Peyer's patch (tissue), 4 donors: ENCODE data around the gene HACD1. TPM values are rescaled to one million over a fixed set of nuclear protein-coding genes. Genes with fewer than 3 reads are reported as not detected.
A peak's percentile ranks its signal among the peaks of the same experiment; 100 is the strongest.
"Not testable (repeated sequence)": the region's sequence is repeated elsewhere in the genome, so short reads cannot be mapped to it uniquely, and the experiment has no call there.

Experiments used
- DNase-seq, 3 donors: peaks; one replicate each; pipeline ENCODE4 v3.0.0-alpha.2; 2017 to 2019
- H3K27ac ChIP-seq, 4 donors: fragments of 200-600 bp; sonication (generic); one replicate each; pipeline ENCODE4 v1.5.1; 2016 to 2019
- H3K27me3 ChIP-seq, 2 donors: fragments of 200-600 bp; sonication (generic); one replicate each; pipeline ENCODE4 v1.5.1; 2019
- H3K36me3 ChIP-seq, 3 donors: fragments of 200-600 bp; sonication (generic); one replicate each; pipeline ENCODE4 v1.5.1; 2016 to 2019
- H3K4me1 ChIP-seq, 4 donors: fragments of 200-600 bp; sonication (generic); one replicate each; pipeline ENCODE4 v1.5.1; 2016 to 2019
- H3K4me3 ChIP-seq, 4 donors: fragments of 200-600 bp; sonication (generic); 1 replicate in 3 of 4; 2 replicates in 1 of 4; pipeline ENCODE4 v1.5.1; 2016 to 2019; ENCODE audit warnings: mild to moderate bottlenecking in 1 of 4
- H3K9me3 ChIP-seq, 4 donors: fragments of 200-600 bp; sonication (generic); one replicate each; pipeline ENCODE4 v1.5.1; 2016 to 2019; ENCODE audit warnings: mild to moderate bottlenecking in 1 of 4
- POLR2A ChIP-seq, 2 donors: fragments of 450-650 bp; IDR thresholded peaks; one replicate each; pipeline ENCODE4 v1.5.1; 2017; ENCODE audit warnings: antibody characterized with exemption in 2 of 2, mild to moderate bottlenecking in 2 of 2, moderate library complexity in 2 of 2
- total RNA-seq, 4 donors: library from RNA; depleted of rRNA; stranded (reverse); fragments of >200 nt; gene quantifications; one replicate each; pipeline ENCODE4 v1.1.0, GENCODE V29; 2016
- TF ChIP-seq, protein P1 (sequence below), 6 experiments: fragments of 450-650 bp in 4 of 6; fragments of 200-600 bp in 2 of 6; sonication (generic) in 1 of 6; IDR thresholded peaks; one replicate each; pipeline ENCODE4 v1.5.1; 2017 to 2019; ENCODE audit warnings: antibody characterized with exemption in 6 of 6, mild to moderate bottlenecking in 3 of 6, moderate library complexity in 1 of 6

Gene HACD1
- total RNA-seq, 4 donors from 2014 or later: 1.2 to 5.8 (median 3.7) TPM

DNA sequence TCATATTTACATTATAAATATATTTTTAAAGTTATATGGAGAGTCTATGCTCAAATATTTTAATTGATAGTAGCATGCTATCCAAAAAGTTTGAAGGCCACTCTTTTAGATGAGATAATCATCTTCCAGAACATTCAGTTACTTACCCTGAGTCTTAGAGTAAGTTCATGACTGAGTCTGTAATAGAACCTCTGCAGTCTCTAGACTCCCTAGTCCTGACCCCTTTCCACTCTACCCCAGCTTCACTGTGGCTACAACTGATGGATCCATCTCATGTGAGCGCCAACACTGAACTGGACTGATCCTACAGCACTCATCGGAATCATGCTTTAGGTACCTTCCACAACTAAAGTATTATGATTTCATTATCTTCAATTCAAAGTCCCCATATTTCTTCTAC is 10.1 kb downstream of the HACD1 start:
- Histone ChIP-seq H3K9me3 (no peaks in the 10 kb centered on the region), H3K4me3 (no peak overlapping the region), H3K36me3 (no peaks in the 10 kb centered on the region), H3K27me3 (no peaks in the 10 kb centered on the region), H3K4me1 (no peaks in the 10 kb centered on the region), H3K27ac (no peak overlapping the region)
- no peak for TF ChIP-seq POLR2A (IDR thresholded peaks at IDR 0.05)
- TF ChIP-seq, protein P1, sequence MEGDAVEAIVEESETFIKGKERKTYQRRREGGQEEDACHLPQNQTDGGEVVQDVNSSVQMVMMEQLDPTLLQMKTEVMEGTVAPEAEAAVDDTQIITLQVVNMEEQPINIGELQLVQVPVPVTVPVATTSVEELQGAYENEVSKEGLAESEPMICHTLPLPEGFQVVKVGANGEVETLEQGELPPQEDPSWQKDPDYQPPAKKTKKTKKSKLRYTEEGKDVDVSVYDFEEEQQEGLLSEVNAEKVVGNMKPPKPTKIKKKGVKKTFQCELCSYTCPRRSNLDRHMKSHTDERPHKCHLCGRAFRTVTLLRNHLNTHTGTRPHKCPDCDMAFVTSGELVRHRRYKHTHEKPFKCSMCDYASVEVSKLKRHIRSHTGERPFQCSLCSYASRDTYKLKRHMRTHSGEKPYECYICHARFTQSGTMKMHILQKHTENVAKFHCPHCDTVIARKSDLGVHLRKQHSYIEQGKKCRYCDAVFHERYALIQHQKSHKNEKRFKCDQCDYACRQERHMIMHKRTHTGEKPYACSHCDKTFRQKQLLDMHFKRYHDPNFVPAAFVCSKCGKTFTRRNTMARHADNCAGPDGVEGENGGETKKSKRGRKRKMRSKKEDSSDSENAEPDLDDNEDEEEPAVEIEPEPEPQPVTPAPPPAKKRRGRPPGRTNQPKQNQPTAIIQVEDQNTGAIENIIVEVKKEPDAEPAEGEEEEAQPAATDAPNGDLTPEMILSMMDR (IDR thresholded peaks at IDR 0.05): no peak
- DNase-seq: no peak

DNA sequence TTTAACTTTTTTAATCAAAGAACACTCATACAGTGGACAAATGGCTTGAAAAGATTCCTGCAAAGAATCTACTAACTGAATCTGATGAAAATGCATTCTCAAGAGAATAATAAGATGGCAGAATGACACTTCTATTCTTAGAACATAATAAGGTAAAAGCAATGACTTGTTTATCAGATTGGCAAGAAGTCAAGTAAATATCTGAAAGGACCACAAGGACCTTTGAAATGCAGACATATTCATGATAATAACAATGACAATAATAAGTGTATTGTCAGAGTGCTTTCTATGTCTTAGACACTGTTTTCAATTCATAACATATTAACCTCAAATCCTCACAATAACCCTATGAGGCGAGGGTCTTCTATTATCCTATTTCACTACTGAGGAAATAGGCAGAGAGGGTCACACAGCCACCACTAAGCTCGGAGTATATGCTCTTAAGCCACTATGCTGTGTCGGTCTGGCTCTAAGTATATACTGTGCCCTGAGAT is 10.6 kb downstream of the HACD1 start:
- no peak overlapping the region for H3K27ac ChIP-seq
- TF ChIP-seq POLR2A (IDR thresholded peaks at IDR 0.05): no peak
- TF ChIP-seq, protein P1 (IDR thresholded peaks at IDR 0.05): no peak

DNA sequence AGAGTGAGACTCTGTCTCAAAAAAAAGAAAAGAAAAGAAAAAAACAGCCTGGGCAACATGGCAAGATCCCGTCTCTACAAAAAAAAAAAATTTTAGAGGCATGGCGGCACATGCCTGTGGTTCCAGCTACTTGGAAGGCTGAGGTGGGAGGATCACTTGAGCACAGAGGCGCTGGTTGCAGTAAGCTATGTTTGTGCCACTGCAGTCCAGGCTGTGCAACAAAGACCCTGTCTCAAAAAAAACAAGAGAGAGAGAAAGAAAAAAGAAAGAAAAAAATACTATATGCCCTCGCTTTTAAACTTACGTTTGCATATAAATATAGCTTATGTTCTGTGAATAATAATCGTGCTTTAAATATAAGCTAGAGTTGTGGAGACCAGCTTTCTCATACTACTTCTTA is 11.2 kb downstream of the HACD1 start:
- TF ChIP-seq POLR2A (IDR thresholded peaks at IDR 0.05): no peak
- TF ChIP-seq, protein P1 (IDR thresholded peaks at IDR 0.05): no peak
- Histone ChIP-seq H3K9me3 (no peaks in the 10 kb centered on the region), H3K27me3 (no peaks in the 10 kb centered on the region), H3K4me1 (no peaks in the 10 kb centered on the region), H3K27ac (no peak overlapping the region), H3K4me3 (no peak overlapping the region), H3K36me3 (no peaks in the 10 kb centered on the region)
- no peak for DNase-seq

More for the DNA sequence above, 10.6 kb downstream of the HACD1 start:
- Histone ChIP-seq H3K27me3 (no peaks in the 10 kb centered on the region), H3K4me3 (no peak overlapping the region), H3K9me3 (no peaks in the 10 kb centered on the region), H3K36me3 (no peaks in the 10 kb centered on the region), H3K4me1 (no peaks in the 10 kb centered on the region)
- DNase-seq: no peak

DNA sequence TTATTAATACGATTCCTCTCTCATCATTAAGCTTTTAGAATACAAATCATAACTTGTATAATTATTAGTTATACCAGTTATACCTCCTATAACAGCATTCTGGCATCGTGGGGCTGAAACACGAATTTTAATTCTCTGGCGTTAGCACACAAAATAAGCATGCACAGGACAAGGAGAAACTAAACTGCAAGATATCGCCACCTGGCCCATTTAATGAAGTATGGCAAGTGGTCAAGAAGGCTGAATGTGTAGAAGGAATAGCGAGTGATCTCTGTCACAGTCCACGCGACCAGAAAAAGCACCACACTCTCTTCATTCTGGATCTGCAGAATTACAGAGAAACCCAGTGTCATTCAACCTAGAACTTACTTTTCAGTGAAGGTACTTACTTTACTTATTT is 18.1 kb downstream of the HACD1 start:
- TF ChIP-seq POLR2A (IDR thresholded peaks at IDR 0.05): no peak
- TF ChIP-seq, protein P1 (IDR thresholded peaks at IDR 0.05): peak in 2 of 6 experiments; percentile 28 to 30
- Histone ChIP-seq H3K4me1 (no peaks in the 10 kb centered on the region), H3K36me3 (no peaks in the 10 kb centered on the region), H3K4me3 (no peak overlapping the region), H3K9me3 (no peaks in the 10 kb centered on the region), H3K27me3 (no peaks in the 10 kb centered on the region), H3K27ac (no peak overlapping the region)
- DNase-seq: no peak

DNA sequence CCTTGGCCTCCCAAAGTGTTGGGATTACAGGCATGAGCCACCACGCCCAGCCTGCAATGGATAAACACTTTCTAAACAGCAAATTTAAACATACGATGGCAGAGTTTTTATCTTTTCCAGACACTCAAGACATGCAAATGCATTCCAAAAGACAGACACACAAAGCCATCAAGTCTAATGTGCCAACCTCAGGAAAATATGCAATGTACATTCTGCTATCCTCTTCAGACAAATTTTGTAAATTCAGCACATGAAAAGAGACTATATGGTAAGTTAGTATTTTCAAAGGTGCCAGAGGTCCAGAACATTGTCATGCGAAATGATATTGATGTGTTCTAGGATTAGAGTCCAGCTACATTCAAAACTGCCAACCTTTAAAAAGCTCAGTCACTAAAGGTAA is 19.8 kb downstream of the HACD1 start:
- TF ChIP-seq POLR2A (IDR thresholded peaks at IDR 0.05): no peak
- Histone ChIP-seq H3K36me3 (no peaks in the 10 kb centered on the region), H3K9me3 (no peaks in the 10 kb centered on the region), H3K4me3 (no peak overlapping the region), H3K27ac (no peak overlapping the region), H3K27me3 (no peaks in the 10 kb centered on the region), H3K4me1 (no peaks in the 10 kb centered on the region)
- DNase-seq: no peak

DNA sequence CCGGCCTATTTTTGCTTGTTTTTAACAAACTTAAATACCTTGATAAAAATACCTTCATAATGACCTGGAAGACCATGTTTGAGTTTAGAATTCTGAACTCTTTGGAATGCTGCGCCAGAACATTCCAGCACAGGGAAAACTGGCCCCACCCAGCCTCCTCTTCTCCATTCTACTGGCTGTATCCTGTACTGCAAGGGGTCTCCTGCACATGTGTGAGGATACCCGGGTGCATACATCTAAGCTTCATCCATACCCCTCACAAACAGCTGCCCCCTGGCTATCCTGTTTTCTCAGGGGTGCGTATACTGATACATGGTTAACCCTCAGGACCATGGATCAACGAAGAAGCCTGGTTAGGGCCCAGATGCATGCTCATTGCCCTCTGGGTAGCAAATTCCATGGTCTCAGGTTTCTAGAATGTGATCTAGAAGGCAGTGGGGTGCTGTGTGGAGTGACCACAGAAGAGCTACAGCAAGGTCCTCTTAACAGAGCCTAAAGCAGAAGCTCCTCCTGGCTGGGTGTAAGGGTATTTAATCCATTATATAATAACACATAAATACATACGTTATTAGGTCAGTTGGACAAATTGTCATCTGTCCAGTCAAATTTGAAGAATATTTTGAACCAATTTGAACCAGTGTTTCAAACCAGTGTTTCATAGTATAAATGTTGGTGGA is 26.1 kb downstream of the HACD1 start:
- H3K4me1 ChIP-seq: no peaks in the 10 kb centered on the region
- no peaks in the 10 kb centered on the region for H3K36me3 ChIP-seq

DNA sequence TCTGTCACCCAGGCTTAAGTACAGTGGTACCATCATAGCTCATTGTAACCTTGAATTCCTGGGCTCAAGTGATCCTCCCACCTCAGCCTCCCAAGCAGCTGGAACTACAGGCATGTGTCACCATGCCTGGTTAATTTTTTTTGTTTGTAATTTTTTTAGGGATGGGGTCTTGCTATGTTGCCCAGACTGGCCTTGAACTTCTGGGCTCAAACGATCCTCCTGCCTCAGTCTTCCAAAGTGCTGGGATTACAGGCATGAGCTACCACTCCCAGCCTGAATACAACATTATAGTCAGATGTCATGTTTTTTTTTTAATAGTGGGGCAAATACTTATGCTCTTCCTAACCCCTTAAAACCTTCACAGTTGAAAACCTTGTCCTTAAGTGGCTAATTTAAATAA is 27.9 kb downstream of the HACD1 start:
- H3K27me3 ChIP-seq, DNase-seq, H3K4me1 ChIP-seq, H3K4me3 ChIP-seq, H3K36me3 ChIP-seq, H3K9me3 ChIP-seq, H3K27ac ChIP-seq: not testable (repeated sequence)

More for the DNA sequence above, 26.1 kb downstream of the HACD1 start:
- Histone ChIP-seq H3K27ac (no peak overlapping the region), H3K27me3 (no peaks in the 10 kb centered on the region), H3K9me3 (no peaks in the 10 kb centered on the region), H3K4me3 (no peak overlapping the region)
- no peak for DNase-seq
- no peak for TF ChIP-seq POLR2A (IDR thresholded peaks at IDR 0.05)
- TF ChIP-seq, protein P1 (IDR thresholded peaks at IDR 0.05): no peak
